ENCODE data around the gene PIM1. TPM values are rescaled to one million over a fixed set of nuclear protein-coding genes. Genes with fewer than 3 reads are reported as not detected.

PIM1 gene
- total and polyA plus RNA-seq, 9 of the 15 experiments (the other 6 are each of a cell fraction or from before 2014, with no cell fraction given), result 19.0 to 789 (median 212) TPM

DNA sequence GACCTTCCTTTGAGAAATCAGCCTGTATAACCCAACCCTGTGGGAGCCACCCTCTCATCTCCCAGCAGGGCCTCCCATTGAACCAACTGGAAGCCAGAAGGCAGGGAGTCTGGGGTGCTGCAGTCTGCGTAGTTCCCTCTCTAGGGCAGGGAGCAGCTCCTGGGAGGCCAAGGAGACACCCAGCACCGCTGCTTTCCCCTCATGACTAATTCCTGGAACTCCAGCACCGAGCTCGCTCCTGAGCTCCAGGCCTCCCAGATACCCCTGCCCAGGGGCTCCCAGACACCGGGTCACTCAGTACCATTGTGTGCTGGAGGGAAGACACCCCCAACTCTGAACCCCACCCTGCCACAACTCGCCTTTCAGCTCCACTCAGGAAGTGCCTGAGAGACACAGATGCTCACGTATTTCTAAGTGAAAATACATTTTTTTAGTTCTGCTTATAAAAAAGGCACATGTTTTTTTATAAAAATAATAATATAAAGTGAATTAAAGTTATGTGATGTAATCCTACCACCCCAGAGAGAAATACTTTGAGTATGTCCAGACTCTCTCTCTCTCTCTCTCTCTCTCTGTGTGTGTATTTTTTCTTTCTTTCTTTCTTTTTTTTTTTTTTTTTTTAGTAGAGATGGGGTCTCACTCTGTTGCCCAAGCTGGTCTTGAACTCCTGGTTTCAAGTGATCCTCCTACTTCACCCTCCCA lies 17.5 kb downstream of the PIM1 start (continued):
- TF ChIP-seq, protein P1, sequence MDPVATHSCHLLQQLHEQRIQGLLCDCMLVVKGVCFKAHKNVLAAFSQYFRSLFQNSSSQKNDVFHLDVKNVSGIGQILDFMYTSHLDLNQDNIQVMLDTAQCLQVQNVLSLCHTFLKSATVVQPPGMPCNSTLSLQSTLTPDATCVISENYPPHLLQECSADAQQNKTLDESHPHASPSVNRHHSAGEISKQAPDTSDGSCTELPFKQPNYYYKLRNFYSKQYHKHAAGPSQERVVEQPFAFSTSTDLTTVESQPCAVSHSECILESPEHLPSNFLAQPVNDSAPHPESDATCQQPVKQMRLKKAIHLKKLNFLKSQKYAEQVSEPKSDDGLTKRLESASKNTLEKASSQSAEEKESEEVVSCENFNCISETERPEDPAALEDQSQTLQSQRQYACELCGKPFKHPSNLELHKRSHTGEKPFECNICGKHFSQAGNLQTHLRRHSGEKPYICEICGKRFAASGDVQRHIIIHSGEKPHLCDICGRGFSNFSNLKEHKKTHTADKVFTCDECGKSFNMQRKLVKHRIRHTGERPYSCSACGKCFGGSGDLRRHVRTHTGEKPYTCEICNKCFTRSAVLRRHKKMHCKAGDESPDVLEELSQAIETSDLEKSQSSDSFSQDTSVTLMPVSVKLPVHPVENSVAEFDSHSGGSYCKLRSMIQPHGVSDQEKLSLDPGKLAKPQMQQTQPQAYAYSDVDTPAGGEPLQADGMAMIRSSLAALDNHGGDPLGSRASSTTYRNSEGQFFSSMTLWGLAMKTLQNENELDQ (CRISPR knock-in tag; IDR thresholded peaks at IDR 0.05; ENCODE audit: borderline replicate concordance), result no peak
- TF ChIP-seq, protein P2, sequence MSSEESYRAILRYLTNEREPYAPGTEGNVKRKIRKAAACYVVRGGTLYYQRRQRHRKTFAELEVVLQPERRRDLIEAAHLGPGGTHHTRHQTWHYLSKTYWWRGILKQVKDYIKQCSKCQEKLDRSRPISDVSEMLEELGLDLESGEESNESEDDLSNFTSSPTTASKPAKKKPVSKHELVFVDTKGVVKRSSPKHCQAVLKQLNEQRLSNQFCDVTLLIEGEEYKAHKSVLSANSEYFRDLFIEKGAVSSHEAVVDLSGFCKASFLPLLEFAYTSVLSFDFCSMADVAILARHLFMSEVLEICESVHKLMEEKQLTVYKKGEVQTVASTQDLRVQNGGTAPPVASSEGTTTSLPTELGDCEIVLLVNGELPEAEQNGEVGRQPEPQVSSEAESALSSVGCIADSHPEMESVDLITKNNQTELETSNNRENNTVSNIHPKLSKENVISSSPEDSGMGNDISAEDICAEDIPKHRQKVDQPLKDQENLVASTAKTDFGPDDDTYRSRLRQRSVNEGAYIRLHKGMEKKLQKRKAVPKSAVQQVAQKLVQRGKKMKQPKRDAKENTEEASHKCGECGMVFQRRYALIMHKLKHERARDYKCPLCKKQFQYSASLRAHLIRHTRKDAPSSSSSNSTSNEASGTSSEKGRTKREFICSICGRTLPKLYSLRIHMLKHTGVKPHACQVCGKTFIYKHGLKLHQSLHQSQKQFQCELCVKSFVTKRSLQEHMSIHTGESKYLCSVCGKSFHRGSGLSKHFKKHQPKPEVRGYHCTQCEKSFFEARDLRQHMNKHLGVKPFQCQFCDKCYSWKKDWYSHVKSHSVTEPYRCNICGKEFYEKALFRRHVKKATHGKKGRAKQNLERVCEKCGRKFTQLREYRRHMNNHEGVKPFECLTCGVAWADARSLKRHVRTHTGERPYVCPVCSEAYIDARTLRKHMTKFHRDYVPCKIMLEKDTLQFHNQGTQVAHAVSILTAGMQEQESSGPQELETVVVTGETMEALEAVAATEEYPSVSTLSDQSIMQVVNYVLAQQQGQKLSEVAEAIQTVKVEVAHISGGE (CRISPR knock-in tag; IDR thresholded peaks at IDR 0.05), result no peak
- TF ChIP-seq HLTF (IDR thresholded peaks at IDR 0.05), result no peak
- TF ChIP-seq, protein P3, sequence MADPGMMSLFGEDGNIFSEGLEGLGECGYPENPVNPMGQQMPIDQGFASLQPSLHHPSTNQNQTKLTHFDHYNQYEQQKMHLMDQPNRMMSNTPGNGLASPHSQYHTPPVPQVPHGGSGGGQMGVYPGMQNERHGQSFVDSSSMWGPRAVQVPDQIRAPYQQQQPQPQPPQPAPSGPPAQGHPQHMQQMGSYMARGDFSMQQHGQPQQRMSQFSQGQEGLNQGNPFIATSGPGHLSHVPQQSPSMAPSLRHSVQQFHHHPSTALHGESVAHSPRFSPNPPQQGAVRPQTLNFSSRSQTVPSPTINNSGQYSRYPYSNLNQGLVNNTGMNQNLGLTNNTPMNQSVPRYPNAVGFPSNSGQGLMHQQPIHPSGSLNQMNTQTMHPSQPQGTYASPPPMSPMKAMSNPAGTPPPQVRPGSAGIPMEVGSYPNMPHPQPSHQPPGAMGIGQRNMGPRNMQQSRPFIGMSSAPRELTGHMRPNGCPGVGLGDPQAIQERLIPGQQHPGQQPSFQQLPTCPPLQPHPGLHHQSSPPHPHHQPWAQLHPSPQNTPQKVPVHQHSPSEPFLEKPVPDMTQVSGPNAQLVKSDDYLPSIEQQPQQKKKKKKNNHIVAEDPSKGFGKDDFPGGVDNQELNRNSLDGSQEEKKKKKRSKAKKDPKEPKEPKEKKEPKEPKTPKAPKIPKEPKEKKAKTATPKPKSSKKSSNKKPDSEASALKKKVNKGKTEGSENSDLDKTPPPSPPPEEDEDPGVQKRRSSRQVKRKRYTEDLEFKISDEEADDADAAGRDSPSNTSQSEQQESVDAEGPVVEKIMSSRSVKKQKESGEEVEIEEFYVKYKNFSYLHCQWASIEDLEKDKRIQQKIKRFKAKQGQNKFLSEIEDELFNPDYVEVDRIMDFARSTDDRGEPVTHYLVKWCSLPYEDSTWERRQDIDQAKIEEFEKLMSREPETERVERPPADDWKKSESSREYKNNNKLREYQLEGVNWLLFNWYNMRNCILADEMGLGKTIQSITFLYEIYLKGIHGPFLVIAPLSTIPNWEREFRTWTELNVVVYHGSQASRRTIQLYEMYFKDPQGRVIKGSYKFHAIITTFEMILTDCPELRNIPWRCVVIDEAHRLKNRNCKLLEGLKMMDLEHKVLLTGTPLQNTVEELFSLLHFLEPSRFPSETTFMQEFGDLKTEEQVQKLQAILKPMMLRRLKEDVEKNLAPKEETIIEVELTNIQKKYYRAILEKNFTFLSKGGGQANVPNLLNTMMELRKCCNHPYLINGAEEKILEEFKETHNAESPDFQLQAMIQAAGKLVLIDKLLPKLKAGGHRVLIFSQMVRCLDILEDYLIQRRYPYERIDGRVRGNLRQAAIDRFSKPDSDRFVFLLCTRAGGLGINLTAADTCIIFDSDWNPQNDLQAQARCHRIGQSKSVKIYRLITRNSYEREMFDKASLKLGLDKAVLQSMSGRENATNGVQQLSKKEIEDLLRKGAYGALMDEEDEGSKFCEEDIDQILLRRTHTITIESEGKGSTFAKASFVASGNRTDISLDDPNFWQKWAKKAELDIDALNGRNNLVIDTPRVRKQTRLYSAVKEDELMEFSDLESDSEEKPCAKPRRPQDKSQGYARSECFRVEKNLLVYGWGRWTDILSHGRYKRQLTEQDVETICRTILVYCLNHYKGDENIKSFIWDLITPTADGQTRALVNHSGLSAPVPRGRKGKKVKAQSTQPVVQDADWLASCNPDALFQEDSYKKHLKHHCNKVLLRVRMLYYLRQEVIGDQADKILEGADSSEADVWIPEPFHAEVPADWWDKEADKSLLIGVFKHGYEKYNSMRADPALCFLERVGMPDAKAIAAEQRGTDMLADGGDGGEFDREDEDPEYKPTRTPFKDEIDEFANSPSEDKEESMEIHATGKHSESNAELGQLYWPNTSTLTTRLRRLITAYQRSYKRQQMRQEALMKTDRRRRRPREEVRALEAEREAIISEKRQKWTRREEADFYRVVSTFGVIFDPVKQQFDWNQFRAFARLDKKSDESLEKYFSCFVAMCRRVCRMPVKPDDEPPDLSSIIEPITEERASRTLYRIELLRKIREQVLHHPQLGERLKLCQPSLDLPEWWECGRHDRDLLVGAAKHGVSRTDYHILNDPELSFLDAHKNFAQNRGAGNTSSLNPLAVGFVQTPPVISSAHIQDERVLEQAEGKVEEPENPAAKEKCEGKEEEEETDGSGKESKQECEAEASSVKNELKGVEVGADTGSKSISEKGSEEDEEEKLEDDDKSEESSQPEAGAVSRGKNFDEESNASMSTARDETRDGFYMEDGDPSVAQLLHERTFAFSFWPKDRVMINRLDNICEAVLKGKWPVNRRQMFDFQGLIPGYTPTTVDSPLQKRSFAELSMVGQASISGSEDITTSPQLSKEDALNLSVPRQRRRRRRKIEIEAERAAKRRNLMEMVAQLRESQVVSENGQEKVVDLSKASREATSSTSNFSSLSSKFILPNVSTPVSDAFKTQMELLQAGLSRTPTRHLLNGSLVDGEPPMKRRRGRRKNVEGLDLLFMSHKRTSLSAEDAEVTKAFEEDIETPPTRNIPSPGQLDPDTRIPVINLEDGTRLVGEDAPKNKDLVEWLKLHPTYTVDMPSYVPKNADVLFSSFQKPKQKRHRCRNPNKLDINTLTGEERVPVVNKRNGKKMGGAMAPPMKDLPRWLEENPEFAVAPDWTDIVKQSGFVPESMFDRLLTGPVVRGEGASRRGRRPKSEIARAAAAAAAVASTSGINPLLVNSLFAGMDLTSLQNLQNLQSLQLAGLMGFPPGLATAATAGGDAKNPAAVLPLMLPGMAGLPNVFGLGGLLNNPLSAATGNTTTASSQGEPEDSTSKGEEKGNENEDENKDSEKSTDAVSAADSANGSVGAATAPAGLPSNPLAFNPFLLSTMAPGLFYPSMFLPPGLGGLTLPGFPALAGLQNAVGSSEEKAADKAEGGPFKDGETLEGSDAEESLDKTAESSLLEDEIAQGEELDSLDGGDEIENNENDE (IDR thresholded peaks at IDR 0.05; ENCODE audit: low read depth, low read length), result no peak
